ENCODE measurements around the gene TNXB.
A peak's percentile ranks its signal among the peaks of the same experiment; 100 is the strongest.
"Not testable (repeated sequence)": the region's sequence is repeated elsewhere in the genome, so short reads cannot be mapped to it uniquely, and the experiment has no call there.

Gene TNXB, protein sequence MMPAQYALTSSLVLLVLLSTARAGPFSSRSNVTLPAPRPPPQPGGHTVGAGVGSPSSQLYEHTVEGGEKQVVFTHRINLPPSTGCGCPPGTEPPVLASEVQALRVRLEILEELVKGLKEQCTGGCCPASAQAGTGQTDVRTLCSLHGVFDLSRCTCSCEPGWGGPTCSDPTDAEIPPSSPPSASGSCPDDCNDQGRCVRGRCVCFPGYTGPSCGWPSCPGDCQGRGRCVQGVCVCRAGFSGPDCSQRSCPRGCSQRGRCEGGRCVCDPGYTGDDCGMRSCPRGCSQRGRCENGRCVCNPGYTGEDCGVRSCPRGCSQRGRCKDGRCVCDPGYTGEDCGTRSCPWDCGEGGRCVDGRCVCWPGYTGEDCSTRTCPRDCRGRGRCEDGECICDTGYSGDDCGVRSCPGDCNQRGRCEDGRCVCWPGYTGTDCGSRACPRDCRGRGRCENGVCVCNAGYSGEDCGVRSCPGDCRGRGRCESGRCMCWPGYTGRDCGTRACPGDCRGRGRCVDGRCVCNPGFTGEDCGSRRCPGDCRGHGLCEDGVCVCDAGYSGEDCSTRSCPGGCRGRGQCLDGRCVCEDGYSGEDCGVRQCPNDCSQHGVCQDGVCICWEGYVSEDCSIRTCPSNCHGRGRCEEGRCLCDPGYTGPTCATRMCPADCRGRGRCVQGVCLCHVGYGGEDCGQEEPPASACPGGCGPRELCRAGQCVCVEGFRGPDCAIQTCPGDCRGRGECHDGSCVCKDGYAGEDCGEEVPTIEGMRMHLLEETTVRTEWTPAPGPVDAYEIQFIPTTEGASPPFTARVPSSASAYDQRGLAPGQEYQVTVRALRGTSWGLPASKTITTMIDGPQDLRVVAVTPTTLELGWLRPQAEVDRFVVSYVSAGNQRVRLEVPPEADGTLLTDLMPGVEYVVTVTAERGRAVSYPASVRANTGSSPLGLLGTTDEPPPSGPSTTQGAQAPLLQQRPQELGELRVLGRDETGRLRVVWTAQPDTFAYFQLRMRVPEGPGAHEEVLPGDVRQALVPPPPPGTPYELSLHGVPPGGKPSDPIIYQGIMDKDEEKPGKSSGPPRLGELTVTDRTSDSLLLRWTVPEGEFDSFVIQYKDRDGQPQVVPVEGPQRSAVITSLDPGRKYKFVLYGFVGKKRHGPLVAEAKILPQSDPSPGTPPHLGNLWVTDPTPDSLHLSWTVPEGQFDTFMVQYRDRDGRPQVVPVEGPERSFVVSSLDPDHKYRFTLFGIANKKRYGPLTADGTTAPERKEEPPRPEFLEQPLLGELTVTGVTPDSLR (N-terminal part only)

DNA sequence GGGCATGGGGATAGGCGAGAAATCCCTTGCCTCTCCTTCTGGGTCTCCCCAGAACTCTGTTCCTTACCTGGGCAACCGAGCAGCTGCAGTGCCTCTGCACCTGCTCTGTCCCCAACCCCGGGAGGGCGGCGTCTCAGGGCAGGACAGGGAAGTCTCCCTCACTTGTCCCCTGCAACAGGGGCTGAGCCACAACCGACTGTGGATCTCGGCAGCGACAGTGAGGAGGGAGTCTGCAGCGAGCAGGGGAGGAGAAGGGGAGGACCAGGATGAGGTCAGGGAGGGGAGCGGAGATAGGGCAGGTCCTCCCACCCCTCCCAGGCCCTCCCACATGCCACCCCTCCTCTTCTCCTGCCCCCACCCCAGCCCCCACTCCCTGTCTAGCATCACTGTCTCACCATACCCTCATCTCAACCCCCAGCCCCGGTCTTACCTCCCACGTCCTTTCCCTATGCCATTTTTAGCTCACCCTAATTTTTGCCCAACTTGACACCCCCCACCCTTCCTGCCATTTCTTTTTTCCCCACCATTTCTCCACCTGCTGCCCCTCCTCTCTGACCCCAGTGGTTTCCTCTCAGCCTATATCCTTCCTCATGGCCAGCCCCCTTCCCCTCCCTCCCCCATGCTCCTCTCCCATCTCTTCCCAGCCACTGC is at the start of gene TNXB:
Gene TNXB (minus strand): TSS at position 225 of the 651 bp plus-strand sequence. CDS start 11,140 bp downstream, outside the sequence.
- DNase-seq: peak; percentile 65

DNA sequence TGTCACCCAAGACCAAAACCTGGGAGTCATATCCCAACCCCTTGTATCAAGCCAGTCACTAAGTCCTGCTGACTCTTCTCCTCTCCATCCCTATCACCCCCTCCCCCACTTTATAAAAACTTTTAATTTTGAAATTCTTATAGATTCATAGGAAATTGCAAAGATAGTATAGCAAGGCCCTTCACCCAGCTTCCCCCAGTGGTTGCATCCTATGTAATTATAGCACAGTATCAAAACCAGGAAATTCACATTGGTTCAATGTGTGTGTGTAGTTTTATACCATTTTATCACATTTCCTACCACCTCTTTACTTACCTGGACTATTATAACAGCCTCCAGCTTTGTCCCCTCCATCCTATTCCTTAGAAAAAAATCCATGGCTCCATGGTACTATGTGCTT is 48.9 kb upstream of the TNXB start:
- no peak for DNase-seq

DNA sequence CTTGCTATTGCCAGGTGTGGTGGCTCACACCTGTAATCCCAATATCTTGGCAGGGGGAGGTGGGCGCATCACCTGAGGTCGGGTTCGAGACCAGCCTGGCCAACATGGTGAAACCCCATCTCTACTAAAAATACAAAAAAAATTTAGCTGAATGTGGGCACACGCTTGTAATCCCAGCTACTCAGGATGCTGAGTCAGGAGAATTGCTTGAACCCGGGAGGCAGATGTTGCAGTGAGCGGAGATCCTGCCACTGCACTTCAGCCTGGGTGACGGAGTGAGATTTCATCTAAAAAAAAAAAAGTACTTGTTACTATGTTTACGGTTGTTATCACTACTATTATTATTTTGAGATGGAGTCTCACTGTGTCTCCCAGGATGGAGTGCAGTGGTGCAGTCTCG is 47.8 kb upstream of the TNXB start:
- no peak for DNase-seq

DNA sequence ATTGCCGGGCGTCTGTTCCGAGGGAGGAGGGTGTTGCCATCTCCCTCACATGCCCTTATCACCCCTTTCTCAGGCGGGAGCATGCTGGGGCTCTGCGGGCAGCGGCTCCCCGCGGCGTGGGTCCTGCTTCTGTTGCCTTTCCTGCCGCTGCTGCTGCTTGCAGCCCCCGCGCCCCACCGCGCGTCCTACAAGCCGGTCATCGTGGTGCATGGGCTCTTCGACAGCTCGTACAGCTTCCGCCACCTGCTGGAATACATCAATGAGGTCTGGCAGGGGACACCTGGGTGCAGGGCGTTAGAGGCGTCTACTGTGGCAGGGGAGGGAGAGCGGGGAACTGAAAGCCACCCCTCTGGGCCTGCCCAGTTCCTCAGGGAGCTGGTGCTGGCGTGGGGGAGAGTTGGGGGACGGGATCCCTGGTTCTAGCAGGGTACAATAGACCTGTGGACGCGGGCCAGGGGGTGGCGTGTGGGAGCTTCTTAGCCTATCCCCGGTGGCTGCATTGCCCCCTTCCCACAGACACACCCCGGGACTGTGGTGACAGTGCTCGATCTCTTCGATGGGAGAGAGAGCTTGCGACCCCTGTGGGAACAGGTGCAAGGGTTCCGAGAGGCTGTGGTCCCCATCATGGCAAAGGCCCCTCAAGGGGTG is 45.5 kb upstream of the TNXB start:
- DNase-seq: no peak

DNA sequence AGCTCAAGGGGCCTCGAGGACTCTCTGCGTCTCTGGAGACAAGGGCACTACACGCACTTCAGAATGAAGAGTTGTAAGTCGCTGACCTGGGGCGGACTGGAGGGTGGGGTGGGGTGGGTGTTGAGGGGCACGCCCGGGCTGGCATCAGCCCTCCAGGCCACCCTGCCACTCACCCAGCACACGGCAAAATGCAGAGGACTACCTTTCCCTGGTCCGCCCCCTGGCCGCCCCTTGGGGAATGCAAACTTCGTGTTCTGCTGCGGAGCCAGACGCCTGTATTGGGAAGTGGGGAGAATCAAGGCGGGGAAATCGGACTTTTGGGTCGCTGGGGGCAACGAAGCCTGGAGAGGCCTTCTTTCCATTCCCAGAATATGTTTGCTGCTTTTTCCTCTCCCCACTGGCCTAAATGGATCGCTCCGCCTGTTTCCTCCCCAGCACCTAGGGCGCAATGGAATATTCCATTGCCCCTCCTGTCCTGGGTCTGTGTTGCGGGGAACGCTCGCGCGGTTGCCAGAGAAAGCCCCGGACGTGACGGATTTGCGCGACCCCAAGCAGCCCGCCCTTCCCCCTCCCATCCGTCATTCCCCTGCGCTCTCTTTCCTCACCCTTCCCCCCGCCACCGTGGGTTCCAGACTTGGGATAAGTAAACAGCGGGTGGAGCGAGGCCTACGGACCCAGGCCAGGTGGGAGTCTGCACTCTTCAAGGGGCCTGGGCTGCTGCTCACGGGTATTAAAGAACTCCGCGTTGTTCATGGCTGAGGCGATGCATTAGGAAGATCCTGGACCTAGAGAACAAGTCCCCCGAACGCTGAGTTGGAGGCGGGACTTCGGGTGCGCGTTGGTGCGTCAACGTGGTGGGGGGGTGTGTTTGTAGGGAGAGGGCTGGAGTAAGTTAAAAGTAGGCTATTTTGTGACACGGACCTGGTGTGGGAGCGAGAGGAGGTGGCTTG is 44.7 kb upstream of the TNXB start, which contains the start of gene PPT2:
Gene PPT2 (plus strand): TSS at position 578 of the 950 bp plus-strand sequence. CDS start 454 bp downstream, outside the sequence.
- peak; percentile 96 for DNase-seq

DNA sequence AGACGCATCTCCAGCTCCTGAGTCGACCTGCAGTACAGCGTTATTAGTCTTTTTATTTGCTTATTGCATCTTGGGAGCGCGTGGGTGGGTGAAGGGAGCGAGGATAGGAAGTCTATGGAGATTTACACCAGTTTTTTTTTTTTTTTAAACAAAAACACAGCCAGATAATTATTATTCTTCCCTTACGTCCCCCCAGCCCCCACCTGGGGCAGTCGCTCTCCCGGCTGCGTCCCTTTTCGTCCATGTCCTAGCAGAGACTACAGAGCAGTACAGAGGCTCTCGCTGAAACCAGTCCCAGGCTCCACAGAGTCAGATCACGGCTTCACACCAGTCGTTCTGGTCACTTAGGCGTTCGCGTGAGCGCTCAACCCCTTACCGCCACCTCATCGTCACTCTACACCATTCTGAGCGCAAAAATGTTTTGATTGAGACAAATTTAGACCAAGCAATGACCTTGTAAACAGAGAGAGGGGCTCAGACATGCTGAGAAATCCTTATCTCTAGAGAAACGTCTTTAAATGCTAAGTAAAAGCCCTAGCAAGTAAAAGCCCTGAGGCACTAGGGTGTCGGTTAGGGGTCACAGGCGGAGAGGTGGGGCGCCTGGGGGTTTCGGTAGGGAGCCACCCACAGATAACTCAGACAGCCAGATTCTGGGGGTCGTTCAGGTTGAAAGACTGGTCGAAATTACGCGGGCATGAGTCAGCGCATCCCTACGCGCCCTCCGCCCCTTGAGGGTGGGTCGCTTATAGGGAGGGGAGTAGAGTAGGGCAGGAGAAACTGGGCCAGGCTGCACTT is 43.8 kb upstream of the TNXB start:
- no peak for DNase-seq

DNA sequence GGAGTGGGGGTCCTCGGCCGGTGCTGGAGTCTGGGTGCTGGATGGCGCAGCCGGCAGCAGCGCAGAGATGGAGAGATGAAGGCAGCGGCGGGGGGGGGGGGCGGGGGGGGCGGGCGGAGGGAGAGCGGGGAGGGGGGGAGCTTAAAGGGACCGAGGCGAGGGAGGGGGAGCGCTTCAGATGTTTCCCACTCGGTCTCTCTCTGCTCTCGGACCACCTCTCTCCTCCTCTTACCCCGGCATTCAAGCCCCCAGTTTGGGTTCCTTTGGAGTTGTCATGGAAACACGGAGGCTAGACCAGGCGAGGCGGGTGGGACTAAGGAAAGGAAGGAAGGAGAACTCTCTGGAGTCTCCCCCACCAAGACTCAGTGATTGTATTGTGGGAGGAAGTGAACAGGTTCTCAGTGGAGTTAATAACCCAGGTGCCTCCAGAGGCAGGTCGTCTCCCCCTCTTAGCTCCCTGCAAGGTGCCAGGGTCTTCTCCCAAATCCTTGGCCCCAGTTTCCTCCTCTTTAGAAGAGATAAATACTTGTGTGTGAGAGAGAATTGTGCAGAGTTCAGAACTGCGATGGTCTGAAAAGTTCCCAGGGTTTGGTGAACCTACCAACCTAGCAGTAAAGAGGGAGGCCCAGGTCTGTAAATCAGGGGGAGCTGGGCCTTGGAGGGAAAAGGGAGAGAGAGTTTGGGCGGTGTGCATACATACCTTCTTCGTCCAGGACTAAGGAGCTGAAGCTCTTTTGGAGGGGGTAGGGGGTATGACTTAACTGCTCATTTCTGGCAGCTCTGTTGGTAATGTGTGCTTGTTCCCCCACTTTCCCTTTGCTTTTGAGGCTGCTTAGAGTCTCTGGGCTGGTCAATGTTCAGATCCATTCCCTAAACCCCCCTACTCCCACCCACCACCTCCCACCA is 43.0 kb upstream of the TNXB start, which contains the start of gene PRRT1:
Gene PRRT1 (minus strand): TSS at position 77 of the 906 bp plus-strand sequence. CDS start 112 bp downstream, outside the sequence.
- DNase-seq: no peak

DNA sequence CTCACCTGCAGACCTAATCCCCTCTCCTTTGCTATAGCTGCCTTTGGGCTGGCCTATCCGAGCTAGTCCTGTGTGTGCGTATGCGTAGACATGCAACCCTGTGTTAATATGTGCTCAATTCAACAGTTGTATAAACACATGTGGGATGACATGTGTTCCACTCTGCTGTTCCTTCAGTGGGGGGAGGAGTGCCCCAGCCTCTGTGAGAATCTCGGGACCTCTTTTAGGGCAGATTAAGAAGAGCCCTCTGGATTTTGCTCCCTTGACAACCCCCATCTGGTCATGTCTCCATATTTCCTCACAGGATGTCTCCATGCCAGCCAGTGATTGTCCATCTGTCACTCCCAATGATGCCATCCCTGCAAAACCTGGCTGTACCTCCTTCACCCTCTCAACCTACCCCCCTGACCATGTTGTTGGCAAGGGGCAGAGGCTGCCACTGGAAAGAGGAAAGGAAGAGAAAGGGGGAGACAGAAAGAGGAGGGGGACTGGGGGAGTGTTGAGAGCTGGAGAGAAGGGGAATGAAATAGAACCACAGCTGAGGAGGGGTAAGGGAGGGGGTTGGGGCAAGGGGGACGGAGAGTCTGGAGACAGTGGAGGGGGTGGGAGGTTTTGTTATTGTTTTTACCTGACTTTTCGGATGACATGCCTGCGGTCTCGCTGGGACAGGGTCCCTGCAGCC is 42.2 kb upstream of the TNXB start:
- no peak for DNase-seq

DNA sequence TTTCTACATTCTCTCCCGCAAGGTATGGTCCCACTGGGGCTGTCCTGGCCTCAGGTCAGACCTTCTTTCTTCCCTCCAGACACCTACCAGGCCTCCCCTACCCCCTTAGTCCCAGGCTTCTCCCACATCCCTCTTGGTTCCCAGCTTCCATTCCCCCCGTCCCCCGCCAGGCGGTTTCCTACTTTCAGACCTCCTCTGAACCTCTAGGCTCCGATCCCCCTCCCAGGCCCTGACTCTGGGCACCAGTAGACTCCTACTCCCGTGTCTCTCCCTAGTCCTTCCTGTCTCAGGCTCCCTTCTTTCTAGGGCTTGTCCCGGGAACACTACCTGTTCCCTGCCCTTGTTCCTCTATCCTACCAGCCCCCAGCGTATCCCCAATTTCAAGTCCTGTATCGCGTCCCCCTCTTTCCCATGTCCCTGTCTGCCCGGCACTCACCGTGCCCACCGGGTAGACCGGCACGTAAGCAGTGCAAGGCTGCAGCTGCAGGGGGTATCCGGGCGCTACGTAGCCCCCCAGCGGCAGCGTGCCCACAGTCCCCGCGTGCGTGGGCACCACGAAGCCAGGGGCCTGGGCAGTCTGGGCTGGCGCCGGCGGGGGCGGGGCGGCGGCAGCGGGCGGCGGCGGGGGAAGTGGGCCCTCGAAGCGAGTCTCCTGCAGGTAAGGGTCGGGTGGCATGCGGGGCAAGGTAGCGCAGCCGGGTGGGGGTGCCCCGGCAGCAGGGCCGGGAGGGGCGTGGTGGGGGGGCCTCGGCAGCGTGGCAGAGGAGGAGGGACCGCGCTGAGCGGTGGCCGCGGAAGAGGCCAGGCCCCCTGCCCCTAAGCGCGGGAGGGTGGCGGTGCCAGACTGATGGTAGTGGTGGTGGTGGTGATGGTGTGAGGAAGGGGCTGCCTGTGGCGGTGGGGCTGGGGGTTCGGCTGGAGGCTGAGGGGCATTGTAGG is 41.1 kb upstream of the TNXB start:
- DNase-seq: no peak

DNA sequence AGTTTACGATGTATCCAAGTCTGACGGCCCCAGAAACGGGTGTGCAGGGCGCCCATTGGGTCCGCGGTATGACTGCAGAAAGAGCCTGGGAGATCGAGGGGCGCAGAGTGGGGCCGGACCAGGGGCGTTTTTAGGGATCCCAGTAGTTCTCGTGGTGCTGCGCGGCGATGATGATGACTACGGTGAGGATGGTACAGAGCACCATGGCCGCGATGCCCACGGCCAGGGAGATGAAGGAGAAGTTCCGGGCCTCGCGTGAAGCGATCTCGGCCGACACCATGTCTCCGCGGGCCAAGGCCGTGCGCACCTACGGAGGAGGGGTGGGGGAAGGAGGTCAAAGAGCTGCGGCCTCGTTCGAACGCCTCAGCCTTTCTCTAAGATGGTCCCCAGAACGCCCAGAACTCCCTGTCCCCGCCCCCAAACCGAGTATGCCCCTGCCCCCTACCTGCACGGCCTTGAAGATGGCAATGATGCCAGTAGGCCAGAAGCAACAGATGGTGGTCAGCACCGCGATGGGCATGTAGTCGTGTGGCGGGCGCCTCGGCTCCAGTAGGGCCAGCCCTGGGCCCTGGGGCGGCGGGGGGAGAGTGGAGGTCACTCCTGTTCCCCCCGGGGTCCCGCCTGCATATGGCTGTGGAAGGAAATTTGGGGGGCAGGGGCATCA is 40.1 kb upstream of the TNXB start:
- DNase-seq: no peak

DNA sequence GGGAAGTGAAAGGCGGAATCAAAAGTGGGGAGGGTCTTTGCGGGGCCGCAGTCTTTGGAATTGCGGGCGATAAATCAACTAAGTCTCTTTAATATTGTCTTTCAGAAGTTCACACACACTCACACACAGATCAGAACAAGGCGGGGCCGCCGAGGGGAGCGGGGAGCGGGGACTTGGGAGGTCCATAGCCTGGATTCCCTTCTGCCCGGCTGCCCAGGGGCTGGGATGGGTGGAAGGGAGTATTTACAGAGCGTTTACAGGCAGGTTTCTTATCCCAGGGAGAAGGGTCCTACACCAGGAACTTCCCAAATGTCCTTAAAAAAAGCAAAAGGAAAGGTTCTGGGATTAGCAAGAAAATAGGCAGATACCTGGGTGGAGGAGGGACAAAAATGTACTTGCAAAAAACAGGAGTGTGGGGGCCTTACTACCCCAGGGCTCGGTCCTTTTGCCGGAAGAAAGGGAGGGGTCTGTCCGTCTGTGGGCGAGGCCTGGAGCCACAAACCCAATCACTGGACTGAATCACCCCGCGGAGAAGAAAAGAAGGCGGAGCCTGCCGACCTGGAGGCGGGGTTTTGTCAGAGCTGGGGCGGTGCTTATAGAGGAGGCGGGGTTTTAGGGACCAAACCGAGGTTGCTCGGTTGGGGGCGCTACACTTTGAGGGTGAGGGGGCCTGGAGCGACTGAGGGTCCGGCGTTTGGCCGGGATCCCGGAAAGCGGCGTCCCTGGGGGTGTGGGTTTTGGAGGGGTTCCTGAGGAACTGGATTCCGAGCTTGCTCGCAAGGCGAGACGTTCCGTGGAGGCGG is 39.4 kb upstream of the TNXB start:
- peak; percentile 93 for DNase-seq

DNA sequence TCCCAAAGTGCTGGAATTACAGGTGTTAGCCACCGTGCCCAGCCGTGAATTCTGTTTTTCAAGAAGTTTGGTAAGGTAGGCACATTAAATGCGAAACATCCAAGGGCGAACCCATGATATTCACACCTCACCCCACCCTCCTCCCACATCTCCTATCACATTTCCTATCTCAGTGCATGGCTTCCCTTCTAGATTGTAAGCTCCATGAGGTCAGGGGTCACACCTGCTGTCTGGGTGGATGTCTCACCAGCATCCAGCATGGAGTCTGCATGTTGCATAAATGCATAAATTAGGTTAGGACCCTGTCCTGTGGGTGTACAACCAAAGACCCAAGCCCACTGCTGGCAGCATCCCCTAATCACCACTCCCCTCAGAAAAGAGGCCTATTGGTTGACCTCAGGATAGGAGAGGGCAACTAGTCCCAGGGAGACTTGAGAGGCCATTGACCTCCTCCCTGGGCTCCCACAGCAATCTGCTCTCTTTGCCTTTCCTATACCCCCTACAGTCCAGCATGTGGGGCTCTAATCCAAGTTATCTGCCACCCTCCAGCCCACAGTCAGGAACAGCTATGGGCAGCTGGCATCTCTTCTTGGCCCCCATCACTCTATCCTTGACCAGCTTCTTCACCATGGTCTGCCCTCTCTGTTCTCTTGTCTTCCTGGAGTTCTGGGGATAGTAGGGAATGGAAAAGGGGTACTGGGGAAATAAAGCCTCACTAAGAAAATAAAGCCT is 38.4 kb upstream of the TNXB start:
- peak; percentile 60 for DNase-seq

DNA sequence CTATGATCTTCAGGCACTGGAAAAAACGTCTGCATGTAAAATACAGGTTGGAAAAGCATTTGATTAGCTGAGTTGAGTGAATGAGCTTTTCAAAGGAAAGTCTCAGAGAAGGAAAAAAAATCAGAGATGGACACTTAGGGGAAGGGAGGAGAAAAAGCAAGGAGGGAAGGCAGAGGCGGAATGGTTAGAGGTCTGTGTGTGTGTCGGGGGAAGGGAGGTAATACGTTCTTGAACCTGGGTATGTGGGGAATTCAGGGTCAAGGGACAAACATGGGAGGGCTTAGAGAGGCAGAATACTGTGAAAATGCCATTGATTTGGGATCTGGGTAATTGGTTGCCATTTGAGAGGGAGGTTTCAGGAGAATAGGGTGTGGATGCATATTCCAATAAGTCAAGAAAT is 37.5 kb upstream of the TNXB start:
- DNase-seq: no peak

DNA sequence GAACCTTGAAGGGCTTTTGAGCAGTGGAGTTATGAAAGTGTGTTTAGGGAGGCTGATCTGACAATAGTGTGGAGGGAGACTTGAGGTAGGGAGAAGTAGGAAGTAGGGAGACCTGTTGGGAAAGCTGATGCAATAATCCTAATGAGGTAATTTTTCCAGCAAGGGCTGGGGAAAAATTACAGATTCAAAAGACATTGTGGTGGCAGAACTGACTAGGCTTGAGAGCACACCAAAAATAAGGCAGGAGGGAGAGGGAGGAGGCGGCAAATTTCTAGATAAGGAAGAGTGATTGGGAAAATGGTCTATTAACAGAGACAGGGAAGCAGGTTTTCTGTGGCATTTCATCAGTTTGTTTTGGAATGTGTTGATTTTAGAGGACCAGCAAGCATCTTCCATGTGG is 37.1 kb upstream of the TNXB start:
- no peak for DNase-seq

DNA sequence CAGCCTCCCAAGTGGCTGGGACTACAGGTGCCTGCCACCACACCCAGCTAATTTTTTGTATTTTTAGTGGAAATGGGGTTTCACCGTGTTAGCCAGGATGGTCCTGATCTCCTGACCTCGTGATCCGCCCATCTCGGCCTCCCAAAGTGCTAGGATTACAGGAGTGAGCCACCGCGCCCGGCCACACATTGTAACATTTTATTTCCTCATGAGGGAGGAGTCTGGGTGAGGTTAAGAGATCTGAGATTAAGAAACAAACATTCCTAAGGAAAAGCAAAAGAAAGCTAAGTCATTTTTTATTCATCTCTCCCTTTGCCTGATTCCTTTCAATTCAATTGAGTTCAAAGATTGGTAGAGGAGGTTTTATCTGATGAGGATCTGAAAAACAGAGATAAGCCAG is 35.1 kb upstream of the TNXB start:
- DNase-seq: not testable (repeated sequence)
